Measurements from ENCODE around the gene NBEA.
A peak's percentile ranks its signal among the peaks of the same experiment; 100 is the strongest.

NBEA gene

DNA sequence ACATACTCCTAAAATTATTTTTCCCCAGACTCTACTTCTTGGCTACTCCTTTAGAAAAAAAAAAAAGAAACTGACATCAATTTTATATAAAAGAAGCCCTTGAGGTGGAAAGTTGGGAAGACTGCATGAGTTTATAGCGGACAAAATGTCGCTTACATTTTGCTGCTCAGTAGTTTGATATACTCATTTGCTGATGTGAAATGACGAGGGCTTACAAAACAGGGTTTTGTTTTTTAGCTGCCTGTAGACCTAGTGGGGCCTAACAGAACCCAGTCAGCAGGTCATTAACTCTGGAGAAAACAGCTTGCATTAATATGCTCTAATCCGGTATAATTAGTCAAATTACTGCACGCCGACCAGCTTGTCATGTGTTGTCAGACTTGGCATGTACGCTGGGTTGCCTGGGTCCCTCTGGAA is 572.0 kb downstream of the NBEA start:
- DNase-seq (ENCODE audit: low read depth): no peak

GRCh38 chr13:35514801-35515502 is 572.9 kb downstream of the NBEA start:
- DNase-seq (ENCODE audit: low read depth): no peak

- no peak for DNase-seq (ENCODE audit: low read depth)
Observed at GRCh38 chr13:35518337-35518946, 576.4 kb downstream of the NBEA start.

GRCh38 chr13:35524171-35524570 is 582.1 kb downstream of the NBEA start:
- DNase-seq (ENCODE audit: low read depth): no peak

GRCh38 chr13:35526577-35526976 is 584.5 kb downstream of the NBEA start:
- no peak for DNase-seq (ENCODE audit: low read depth)

GRCh38 chr13:35527451-35527850 is 585.4 kb downstream of the NBEA start:
- no peak for DNase-seq (ENCODE audit: low read depth)

- DNase-seq (ENCODE audit: low read depth): no peak
Observed at GRCh38 chr13:35530147-35530546, 588.1 kb downstream of the NBEA start.

- no peak for DNase-seq (ENCODE audit: low read depth)
Observed at GRCh38 chr13:35530581-35530980, 588.5 kb downstream of the NBEA start.

- no peak for DNase-seq (ENCODE audit: low read depth)
Observed at GRCh38 chr13:35531526-35531925, 589.5 kb downstream of the NBEA start.

- DNase-seq (ENCODE audit: low read depth): no peak
Observed at GRCh38 chr13:35534343-35534742, 592.3 kb downstream of the NBEA start.

- DNase-seq (ENCODE audit: low read depth): no peak
Observed at GRCh38 chr13:35548790-35549189, 606.7 kb downstream of the NBEA start.

DNA sequence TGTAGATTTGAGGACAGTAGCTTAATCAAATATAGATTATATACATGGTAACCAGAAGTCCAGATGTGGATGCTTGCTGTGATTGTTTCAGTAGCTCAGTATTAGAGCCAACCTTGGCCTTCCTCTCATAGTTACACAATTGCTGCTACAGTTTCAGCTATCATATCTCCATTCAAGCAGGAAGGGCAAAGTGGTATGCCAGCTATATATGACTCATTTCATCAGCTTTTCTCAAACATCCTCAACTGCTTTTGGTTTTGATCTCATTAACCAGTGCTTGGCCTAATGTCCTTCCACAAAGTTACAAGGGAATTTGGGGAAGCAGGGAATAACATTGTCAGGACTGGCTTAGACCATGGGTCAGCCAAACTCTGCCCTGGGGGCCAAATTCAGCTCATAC is 607.4 kb downstream of the NBEA start:
- peak; percentile 14 for DNase-seq (ENCODE audit: low read depth)

DNA sequence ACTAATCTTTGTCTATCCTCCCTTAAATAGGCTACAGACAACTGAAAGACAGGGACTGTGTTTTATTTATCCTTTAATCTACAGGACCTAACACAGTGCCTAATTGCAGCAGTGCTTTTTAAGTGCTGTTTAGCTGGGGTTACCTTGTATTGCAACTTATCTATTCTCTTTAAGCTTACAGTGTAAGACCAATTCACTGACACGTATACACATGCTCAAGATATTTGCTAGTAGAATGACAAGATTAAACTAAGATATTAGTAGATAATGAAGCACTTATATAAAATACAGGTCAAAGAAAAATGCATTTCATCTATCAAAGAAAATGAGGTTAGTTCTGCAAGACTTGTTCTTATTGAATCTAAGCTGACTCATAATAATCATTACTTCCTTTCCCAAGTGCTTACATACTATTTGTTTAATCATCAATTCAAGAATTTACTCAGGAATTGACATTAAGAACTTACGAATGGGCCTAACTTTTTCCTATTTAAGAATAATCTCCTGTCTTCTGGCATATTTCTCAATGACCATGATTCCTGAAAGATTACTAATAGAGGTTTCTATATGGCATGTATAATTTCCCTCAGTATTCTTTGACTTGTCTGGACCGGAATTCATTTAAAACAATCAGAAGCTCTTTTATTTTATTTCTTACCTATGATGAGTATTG is 610.2 kb downstream of the NBEA start:
- no peak for DNase-seq (ENCODE audit: low read depth)

GRCh38 chr13:35554972-35555623 is 613.0 kb downstream of the NBEA start:
- DNase-seq (ENCODE audit: low read depth): no peak

DNA sequence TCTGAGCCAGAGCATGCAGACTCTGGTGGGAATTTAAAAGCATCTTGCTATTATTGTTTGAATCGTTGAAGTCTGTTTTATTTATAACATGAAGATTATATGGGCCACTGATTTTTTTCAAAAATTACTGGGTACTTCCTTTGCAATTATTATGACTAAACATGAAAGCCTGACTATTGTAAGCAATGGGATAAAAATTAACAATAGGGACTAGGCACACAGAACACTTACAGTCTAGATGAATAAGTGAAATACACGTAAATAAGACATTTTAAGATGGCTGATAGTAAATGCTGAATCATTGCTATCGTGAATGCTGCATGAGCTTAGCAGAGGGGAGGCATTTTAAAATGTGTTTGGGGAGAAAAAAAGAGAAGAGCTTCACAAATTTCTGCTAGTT is 615.4 kb downstream of the NBEA start:
- no peak for DNase-seq (ENCODE audit: low read depth)

- no peak for DNase-seq (ENCODE audit: low read depth)
Observed at GRCh38 chr13:35561540-35561939, 619.5 kb downstream of the NBEA start.

DNA sequence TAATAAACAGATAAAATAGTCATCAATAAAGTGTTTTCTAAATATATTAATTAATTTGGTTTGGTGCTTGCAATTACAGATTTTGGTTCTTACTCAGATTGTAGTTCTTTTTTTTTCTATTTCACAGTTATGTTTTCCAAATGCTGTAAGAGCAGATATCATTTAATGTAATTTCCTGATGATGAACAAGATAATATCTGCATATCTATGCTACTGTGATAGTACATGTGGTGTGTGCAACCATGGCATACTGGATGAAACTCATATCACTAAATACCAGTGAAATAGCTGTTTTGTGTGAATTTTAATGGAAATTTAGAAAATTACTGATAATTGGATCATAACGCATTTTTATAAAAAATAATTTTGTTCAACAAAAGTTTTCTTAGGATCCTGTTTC is 623.2 kb downstream of the NBEA start:
- no peak for DNase-seq (ENCODE audit: low read depth)

DNA sequence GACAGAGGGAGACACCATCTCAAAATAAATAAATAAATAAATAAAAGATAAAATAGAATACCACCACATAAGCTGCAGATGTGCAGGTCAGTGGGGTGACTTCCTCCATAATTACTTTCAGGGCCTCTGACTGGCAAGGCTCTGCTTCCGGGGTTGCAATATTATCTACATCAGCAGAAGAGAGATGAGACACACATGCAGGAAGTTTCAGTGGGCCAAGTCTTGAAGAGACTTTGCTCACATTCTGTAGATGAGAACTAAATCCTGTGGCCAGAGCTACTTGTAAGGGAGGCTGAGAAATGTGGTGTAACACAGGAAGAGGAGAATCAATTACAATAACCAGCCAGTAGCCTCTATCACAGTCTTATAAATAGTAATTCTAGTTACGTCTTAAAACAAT is 624.3 kb downstream of the NBEA start:
- DNase-seq (ENCODE audit: low read depth): no peak

- no peak for DNase-seq (ENCODE audit: low read depth)
Observed at GRCh38 chr13:35567406-35567980, 625.4 kb downstream of the NBEA start.

DNA sequence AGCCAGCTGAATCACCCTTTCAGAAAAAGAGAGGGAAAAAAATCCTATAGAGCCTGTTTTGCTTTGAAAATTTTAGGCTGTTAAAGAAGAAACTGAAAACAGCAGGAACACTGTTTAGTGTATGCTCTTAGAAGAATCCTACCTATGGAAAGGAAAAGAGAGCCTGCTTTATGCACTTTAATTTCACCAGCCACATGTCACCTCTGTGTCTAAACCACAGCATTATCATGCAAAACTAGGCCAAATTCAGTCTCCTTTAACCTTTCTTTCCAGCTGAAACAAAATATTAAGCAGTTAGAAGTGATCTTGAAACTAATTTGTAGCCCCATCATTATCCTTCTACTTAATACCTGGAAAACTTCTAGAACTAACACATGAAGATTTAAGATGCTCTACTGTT is 631.6 kb downstream of the NBEA start:
- no peak for DNase-seq (ENCODE audit: low read depth)

DNA sequence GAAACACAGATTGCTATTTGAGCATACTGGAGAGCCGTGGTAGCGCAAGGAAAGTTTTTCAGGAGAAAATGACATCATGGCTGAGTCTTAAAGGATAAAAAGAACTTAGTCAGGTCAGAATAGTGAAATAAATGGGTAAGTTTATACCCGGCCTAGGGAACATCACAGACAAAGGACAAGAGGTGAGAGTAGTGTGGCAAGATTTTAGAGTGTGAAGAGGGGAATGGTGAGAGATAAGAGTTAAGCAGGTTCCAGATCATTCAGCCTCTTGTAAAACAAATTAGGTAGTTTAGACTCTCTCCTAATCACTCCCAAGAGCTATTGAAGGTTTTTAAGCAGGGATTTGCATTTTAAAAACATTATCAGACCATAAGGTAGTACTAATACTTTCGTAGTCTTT is 650.4 kb downstream of the NBEA start:
- DNase-seq (ENCODE audit: low read depth): no peak

DNA sequence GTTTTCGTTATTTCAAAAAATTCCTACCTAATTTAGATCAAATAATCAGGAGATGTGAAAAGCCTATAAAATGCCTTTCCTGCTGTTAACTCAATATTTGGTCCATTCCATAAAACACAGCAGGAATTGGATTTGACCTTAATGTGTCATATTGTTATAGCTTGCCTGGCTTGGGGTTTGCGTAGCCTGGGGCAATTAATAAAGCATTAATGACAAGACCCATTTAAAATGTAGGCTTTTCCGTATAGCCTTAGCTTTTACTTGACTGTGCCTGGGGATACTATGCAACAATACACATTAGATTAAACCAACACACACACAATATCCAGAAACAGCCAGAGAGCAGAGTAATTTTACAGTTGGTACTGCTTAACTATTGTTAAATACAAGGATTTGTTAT is 651.6 kb downstream of the NBEA start:
- no peak for DNase-seq (ENCODE audit: low read depth)

GRCh38 chr13:35594096-35594495 is 652.0 kb downstream of the NBEA start:
- no peak for DNase-seq (ENCODE audit: low read depth)
